OCI-LY7 (cell line): ENCODE data around the gene ITGAD. TPM values are rescaled to one million over a fixed set of nuclear protein-coding genes. Genes with fewer than 3 reads are reported as not detected.

Experiments
- BruUV-seq: library from RNA; stranded (reverse); fragments of 400-500 nt; replicated peaks from 2 replicates; lab custom pipeline; 2021; lab: Mats Ljungman, UMichigan
- CTCF ChIA-PET: fragments of 300-600 bp; sonication (Branson Sonifier 250); formaldehyde crosslinking; loops from one replicate; lab custom pipeline; 2022; ENCODE audit warnings: antibody characterized with exemption; ENCODE audit not compliant: unreplicated experiment; lab: Charles Lee
- POLR2A ChIA-PET: fragments of 300-600 bp; sonication (Branson Sonifier 250); formaldehyde crosslinking; loops from one replicate; lab custom pipeline; 2022; ENCODE audit warnings: antibody characterized with exemption; lab: Charles Lee
- DNase-seq: peaks from one replicate; pipeline ENCODE4 v3.0.0-alpha.2; 2015; ENCODE audit warnings: low spot score
- H2AFZ ChIP-seq: fragments of 200-600 bp; sonication (generic), shearing (Covaris generic); 2 replicates; pipeline ENCODE4 v1.6.1; 2014; ENCODE audit warnings: mild to moderate bottlenecking, antibody characterized with exemption, low read length, moderate library complexity
- H3K27ac ChIP-seq: fragments of 200-600 bp; sonication (generic); 2 replicates; pipeline ENCODE4 v1.5.1; 2014; ENCODE audit warnings: mixed run types, low read depth, mild to moderate bottlenecking, moderate library complexity, low read length, inconsistent platforms; ENCODE audit not compliant: poor library complexity, severe bottlenecking
- H3K36me3 ChIP-seq: fragments of 200-600 bp; sonication (generic); 2 replicates; pipeline ENCODE4 v1.6.1; 2014; ENCODE audit warnings: mild to moderate bottlenecking, antibody characterized with exemption, low read length, moderate library complexity, mixed read lengths; ENCODE audit not compliant: insufficient read depth
- H3K4me1 ChIP-seq: fragments of 200-600 bp; sonication (generic); 2 replicates; pipeline ENCODE4 v1.5.1; 2014; ENCODE audit warnings: mild to moderate bottlenecking, low read length; ENCODE audit not compliant: insufficient read depth, poor library complexity, severe bottlenecking
- H3K4me2 ChIP-seq: fragments of 200-600 bp; sonication (generic); 2 replicates; pipeline ENCODE4 v1.6.1; 2014; ENCODE audit warnings: mild to moderate bottlenecking, low read length
- H3K4me3 ChIP-seq: fragments of 200-600 bp; sonication (generic); 2 replicates; pipeline ENCODE4 v1.5.1; 2014; ENCODE audit warnings: mild to moderate bottlenecking, low read depth, low read length; ENCODE audit not compliant: poor library complexity, severe bottlenecking
- H3K79me2 ChIP-seq: fragments of 200-600 bp; sonication (generic); 2 replicates; pipeline ENCODE4 v1.6.1; 2016; ENCODE audit warnings: low read depth, mild to moderate bottlenecking, low read length, moderate library complexity, mixed read lengths; ENCODE audit not compliant: insufficient read depth
- H3K9me2 ChIP-seq: fragments of 200-600 bp; sonication (generic); 2 replicates; pipeline ENCODE4 v1.6.1; 2016; ENCODE audit warnings: mild to moderate bottlenecking, low read length, mixed read lengths; ENCODE audit not compliant: insufficient read depth
- H3K9me3 ChIP-seq: fragments of 200-600 bp; sonication (generic); 2 replicates; pipeline ENCODE4 v1.6.1; 2014; ENCODE audit warnings: mild to moderate bottlenecking, mixed run types, low read length, mixed read lengths
- H4K20me1 ChIP-seq: fragments of 200-600 bp; sonication (generic); 2 replicates; pipeline ENCODE4 v1.6.1; 2014; ENCODE audit warnings: mild to moderate bottlenecking, antibody characterized with exemption, low read length, moderate library complexity, mixed read lengths; ENCODE audit not compliant: insufficient read depth
- EZH2phosphoT487 ChIP-seq: fragments of 200-600 bp; sonication (generic); IDR thresholded peaks from 2 replicates; pipeline ENCODE4 v1.6.1; 2018; ENCODE audit warnings: low read depth, borderline replicate concordance, mild to moderate bottlenecking, mixed run types, antibody characterized with exemption, low read length, moderate library complexity, mixed read lengths
- intact Hi-C: fragments of 100-400 bp; cut with micrococcal nuclease; formaldehyde crosslinking; loops from one replicate; pipeline ENCODE4 v1.10.0; 2022; ENCODE audit not compliant: unreplicated experiment
- total RNA-seq, 2 experiments: library from RNA; depleted of rRNA in 1 of 2; stranded (reverse); fragments of >200 nt in 1 of 2; shearing (Covaris generic) in 1 of 2; gene quantifications; 2 replicates each; pipeline ENCODE4 v1.2.3, GENCODE V29; 2014 to 2022
- TF ChIP-seq, protein P1 (sequence below): fragments of 200-600 bp; sonication (generic); conservative IDR thresholded peaks from 2 replicates; pipeline ENCODE4 v1.5.1; 2014; ENCODE audit warnings: mild to moderate bottlenecking, antibody characterized with exemption, low read length, moderate library complexity, mixed read lengths

ITGAD gene
- total RNA-seq, 2 experiments from 2014 or later: not detected

GRCh38 chr16:31453255-31454204 is 60.4 kb downstream of the ITGAD start:
- TF ChIP-seq, protein P1, sequence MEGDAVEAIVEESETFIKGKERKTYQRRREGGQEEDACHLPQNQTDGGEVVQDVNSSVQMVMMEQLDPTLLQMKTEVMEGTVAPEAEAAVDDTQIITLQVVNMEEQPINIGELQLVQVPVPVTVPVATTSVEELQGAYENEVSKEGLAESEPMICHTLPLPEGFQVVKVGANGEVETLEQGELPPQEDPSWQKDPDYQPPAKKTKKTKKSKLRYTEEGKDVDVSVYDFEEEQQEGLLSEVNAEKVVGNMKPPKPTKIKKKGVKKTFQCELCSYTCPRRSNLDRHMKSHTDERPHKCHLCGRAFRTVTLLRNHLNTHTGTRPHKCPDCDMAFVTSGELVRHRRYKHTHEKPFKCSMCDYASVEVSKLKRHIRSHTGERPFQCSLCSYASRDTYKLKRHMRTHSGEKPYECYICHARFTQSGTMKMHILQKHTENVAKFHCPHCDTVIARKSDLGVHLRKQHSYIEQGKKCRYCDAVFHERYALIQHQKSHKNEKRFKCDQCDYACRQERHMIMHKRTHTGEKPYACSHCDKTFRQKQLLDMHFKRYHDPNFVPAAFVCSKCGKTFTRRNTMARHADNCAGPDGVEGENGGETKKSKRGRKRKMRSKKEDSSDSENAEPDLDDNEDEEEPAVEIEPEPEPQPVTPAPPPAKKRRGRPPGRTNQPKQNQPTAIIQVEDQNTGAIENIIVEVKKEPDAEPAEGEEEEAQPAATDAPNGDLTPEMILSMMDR: no peak
- TF ChIP-seq EZH2phosphoT487: no peak
- H3K9me2 ChIP-seq: no peaks in the 10 kb centered on the region
- no peak overlapping the region for H3K4me2 ChIP-seq
- peaks cover 12% of the 10 kb centered on the region for H4K20me1 ChIP-seq
- BruUV-seq: no TSS peak
- peaks cover 26% of the 10 kb centered on the region for H3K4me1 ChIP-seq
- peaks cover 13% of the 10 kb centered on the region; the same call in 1 of the 2 replicates for H3K36me3 ChIP-seq
- H3K79me2 ChIP-seq: peaks cover 29% of the 10 kb centered on the region; the same call in 1 of the 2 replicates
- H3K27ac ChIP-seq: no peak overlapping the region
- intact Hi-C loops: loop anchor here (10.0 kb wide), 1 partner anchor 339 kb away; the partner anchor contains the start of gene KAT8
- no peaks in the 10 kb centered on the region for H3K9me3 ChIP-seq
- ChIA-PET POLR2A (no interaction called here), CTCF (no interaction called here)
- H3K4me3 ChIP-seq: no peak overlapping the region
- no peak overlapping the region for H2AFZ ChIP-seq
- no peak for DNase-seq

DNA sequence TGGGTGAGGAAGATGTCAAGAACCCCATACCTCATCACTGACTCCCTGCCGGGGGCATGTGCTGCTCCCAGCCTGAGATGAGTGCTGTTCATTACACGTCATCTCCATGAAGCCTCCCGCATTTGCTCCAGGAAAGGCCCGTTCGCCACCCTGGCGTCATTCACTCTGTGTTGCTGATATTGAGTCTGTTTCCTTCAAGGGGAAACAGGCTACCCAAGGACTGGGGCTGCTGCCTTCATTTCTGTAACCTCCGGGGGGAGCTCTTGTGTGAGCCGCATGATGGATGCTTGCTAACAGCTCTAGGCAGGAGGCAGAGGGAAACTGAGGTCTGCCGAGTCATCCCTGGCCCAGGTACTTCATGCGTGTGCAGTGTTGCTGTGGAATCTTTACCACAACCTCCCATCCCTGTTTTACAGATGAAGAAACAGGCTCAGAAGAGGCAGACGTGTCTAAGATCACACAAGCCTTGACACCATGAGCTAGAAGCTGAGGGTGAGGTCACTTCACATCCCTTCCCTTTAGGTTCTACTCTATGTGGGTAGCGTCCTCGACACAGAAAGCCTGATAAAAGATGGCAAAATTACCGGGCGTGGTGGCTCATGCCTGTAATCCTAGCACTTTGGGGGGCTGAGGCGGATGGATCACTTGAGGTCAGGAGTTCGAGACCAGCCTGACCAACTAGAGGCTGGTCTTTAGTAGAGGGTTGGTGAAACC is 62.6 kb downstream of the ITGAD start:
- peak; percentile 61 for DNase-seq
- Histone ChIP-seq H3K9me3 (no peaks in the 10 kb centered on the region), H3K9me2 (no peaks in the 10 kb centered on the region), H4K20me1 (peaks cover 19% of the 10 kb centered on the region), H3K4me2 (peak overlapping the region; percentile 58), H3K4me1 (peaks cover 35% of the 10 kb centered on the region), H3K36me3 (peaks cover 13% of the 10 kb centered on the region; the same call in 1 of the 2 replicates), H3K79me2 (peaks cover 36% of the 10 kb centered on the region; the same call in 1 of the 2 replicates), H3K4me3 (peak overlapping the region; percentile 47), H3K27ac (no peak overlapping the region), H2AFZ (no peak overlapping the region)
- BruUV-seq: TSS peak; percentile 15
- POLR2A ChIA-PET: interaction anchor here (0.6 to 0.9 kb wide), 3 partner anchors 24 to 436 kb away, joined by 3 read pairs; no protein-coding TSS in a partner anchor
- TF ChIP-seq, protein P1: peak; percentile 83
- no peak for TF ChIP-seq EZH2phosphoT487
- intact Hi-C loops: loop anchor here (5.0 to 10.0 kb wide), 2 partner anchors 242 to 341 kb away; partner anchors contain the start of gene KAT8
- CTCF ChIA-PET: interaction anchor here (0.6 kb wide), 1 partner anchor 418 kb away, joined by 3 read pairs; the partner anchor contains the start of gene ZNF267
